ENCODE data around the gene CYTH1. TPM values are rescaled to one million over a fixed set of nuclear protein-coding genes. Genes with fewer than 3 reads are reported as not detected.

CYTH1 gene
- total RNA-seq, 1 donor from 2014 or later: 35.5 TPM

DNA sequence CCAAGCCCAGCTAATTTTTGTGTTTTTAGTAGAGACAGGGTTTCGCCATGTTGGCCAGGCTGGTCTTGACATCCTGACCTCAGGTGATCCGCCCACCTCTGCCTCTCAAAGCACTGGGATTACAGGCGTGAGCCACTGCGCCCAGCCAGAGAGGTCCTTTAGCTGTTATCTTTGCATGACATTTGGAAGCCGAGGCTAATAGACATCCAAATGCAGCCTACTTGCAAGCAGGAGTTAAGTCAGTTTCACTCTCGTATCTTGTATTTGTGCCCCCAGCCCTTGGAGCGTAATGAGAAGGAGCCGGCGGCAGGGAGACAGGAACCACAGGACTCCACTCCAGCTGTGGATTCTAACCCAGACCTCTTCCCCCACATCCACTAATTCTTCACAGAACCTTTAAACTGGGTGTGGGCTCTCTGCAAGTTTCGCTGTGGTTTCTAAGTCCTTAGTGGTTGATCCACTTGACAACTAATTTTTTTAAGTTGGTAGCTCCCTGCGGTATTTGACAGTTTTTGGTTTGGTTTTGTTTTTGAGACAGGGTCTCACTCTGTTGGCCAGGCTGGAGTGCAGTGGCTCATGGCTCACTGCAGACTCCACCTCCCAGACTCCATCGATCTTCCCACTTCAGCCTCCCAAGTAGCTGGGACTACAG, 3.1 kb upstream of the CYTH1 start:
- no peak for DNase-seq (ENCODE audit: low read depth)
- Histone ChIP-seq H3K36me3 (ENCODE audit: control insufficient read depth, insufficient read depth, low read length) (no peaks in the 10 kb centered on the region), H3K27me3 (ENCODE audit: control insufficient read depth, insufficient read depth, low read length) (no peaks in the 10 kb centered on the region), H3K4me3 (ENCODE audit: low read depth, low read length) (no peak overlapping the region)
- FAIRE-seq: no peak
- TF ChIP-seq, protein P1, sequence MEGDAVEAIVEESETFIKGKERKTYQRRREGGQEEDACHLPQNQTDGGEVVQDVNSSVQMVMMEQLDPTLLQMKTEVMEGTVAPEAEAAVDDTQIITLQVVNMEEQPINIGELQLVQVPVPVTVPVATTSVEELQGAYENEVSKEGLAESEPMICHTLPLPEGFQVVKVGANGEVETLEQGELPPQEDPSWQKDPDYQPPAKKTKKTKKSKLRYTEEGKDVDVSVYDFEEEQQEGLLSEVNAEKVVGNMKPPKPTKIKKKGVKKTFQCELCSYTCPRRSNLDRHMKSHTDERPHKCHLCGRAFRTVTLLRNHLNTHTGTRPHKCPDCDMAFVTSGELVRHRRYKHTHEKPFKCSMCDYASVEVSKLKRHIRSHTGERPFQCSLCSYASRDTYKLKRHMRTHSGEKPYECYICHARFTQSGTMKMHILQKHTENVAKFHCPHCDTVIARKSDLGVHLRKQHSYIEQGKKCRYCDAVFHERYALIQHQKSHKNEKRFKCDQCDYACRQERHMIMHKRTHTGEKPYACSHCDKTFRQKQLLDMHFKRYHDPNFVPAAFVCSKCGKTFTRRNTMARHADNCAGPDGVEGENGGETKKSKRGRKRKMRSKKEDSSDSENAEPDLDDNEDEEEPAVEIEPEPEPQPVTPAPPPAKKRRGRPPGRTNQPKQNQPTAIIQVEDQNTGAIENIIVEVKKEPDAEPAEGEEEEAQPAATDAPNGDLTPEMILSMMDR (IDR thresholded peaks at IDR 0.05; ENCODE audit: insufficient read depth, low read length, severe bottlenecking): no peak

DNA sequence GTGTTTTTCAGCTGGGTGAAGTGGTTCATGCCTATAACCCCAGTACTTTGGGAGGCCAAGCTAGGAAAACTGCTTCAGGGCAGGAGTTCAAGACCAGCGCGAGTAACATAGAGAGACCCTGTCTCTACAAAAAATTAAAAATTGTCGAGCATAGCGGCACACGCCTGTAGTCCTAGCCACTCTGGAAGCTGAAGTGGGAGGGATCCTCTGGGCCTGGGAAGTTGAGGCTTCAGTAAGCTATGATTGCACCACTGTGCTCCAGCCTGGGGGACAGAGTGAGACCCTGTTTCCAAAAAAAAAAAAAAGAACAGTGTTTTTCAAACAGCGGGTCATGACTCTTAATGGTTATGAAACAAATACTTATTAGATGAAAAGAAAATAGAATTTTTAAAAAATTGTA, 2.3 kb upstream of the CYTH1 start:
- TF ChIP-seq, protein P1 (IDR thresholded peaks at IDR 0.05; ENCODE audit: insufficient read depth, low read length, severe bottlenecking): no peak
- FAIRE-seq: no peak
- H3K27me3 ChIP-seq (ENCODE audit: control insufficient read depth, insufficient read depth, low read length): no peaks in the 10 kb centered on the region
- H3K36me3 ChIP-seq (ENCODE audit: control insufficient read depth, insufficient read depth, low read length): no peaks in the 10 kb centered on the region
- H3K4me3 ChIP-seq (ENCODE audit: low read depth, low read length): no peak overlapping the region
- no peak for DNase-seq (ENCODE audit: low read depth)

DNA sequence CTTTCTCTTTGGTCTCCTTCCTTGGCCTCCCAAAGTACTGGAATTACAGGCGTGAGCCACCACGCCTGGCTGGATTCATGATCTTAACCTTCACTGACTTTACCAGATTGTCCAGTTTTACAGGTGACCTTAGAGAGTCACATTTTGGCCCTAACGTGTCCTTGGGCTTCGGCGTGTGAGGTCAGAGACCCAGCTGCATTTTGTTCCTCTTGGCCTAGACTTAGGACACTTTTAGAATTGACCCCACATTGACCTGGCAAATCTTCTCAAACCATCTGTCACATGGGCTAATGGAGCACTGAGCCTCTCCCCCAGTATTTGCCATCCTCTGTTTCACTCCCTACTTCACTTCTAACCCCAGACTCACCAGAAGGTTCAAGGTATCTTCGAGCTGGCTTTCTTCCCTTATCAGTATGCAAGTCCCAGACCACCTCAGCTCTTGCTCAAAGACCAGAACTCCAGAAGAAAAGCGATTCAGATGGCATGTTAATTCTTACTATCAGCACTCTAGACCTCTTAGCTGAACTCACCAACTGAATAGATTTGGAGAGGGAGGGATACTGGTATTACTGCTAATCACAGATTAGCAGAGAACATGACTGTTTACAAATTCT, 1.7 kb upstream of the CYTH1 start:
- TF ChIP-seq, protein P1 (IDR thresholded peaks at IDR 0.05; ENCODE audit: insufficient read depth, low read length, severe bottlenecking): no peak
- H3K27me3 ChIP-seq (ENCODE audit: control insufficient read depth, insufficient read depth, low read length): no peaks in the 10 kb centered on the region
- no peak overlapping the region for H3K4me3 ChIP-seq (ENCODE audit: low read depth, low read length)
- FAIRE-seq: no peak
- H3K36me3 ChIP-seq (ENCODE audit: control insufficient read depth, insufficient read depth, low read length): no peaks in the 10 kb centered on the region
- no peak for DNase-seq (ENCODE audit: low read depth)

DNA sequence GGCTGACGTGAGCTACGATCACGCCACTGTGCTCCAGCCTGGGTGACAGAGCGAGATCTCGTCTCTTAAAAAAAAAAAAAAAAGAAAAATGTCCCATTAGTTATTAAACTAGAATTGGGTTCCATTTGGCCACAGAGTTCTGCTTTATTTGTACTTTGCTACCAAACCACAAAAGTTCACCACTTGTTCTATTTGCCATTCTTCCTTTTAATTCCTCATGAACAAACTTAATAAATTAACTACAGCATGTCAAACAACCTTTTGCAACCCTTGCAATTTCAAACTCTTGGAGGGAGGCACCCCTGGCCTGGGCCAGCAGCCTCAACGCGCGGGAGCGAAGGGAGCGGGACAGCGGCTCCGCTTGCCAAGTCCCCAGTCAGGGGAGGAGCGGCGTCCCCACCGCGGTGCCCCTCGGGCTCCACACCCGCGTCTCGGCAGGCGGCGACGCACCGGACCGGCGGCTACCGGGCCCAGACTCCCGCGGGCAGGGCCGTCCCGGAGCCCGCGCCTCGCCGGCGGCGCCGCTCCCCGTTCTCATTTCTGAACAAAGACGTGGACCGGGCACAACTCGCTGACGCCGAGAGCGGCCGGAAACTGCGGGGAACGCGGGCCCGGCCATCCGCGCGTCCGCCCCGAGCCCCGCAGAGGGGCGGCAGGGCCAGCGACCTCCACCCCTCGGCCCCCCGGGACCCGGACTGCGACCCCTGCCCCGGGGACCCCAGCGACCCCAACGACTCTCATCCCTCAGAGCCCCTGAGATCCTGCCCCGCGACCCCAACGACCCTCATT, 775 bp downstream of the CYTH1 start:
- H3K27me3 ChIP-seq (ENCODE audit: control insufficient read depth, insufficient read depth, low read length): no peaks in the 10 kb centered on the region
- FAIRE-seq (no peak), DNase-seq (ENCODE audit: low read depth) (no peak)
- H3K4me3 ChIP-seq (ENCODE audit: low read depth, low read length): peak overlapping the region; percentile 86
- H3K36me3 ChIP-seq (ENCODE audit: control insufficient read depth, insufficient read depth, low read length): no peaks in the 10 kb centered on the region
- TF ChIP-seq, protein P1 (IDR thresholded peaks at IDR 0.05; ENCODE audit: insufficient read depth, low read length, severe bottlenecking): no peak

DNA sequence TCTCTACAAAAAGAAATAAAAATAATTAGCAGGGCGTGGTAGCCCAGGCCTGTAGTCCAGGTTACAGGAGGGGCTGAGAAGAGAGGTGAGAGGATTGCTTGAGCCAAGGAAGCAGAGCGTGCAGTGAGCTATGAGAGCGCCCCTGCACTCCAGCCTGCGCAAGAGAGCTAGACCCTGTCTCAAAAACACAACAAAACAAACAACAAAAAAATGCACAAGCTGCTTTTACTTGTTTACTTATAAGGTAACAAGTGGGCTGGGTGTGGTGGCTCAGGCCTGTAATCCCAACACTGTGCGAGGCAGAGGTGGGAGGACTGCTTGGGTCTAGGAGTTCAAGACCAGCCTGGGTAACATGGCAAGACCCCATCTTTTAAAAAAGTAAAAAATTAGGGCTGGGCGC, 1.7 kb downstream of the CYTH1 start:
- Histone ChIP-seq H3K36me3 (ENCODE audit: control insufficient read depth, insufficient read depth, low read length) (no peaks in the 10 kb centered on the region), H3K4me3 (ENCODE audit: low read depth, low read length) (no peak overlapping the region), H3K27me3 (ENCODE audit: control insufficient read depth, insufficient read depth, low read length) (no peaks in the 10 kb centered on the region)
- TF ChIP-seq, protein P1 (IDR thresholded peaks at IDR 0.05; ENCODE audit: insufficient read depth, low read length, severe bottlenecking): no peak
- no peak for FAIRE-seq
- DNase-seq (ENCODE audit: low read depth): no peak
